GM12801 (cell line): ENCODE results near the gene BICRA.

Experiments used
- TF ChIP-seq, protein P1 (sequence below): IDR thresholded peaks from one replicate; pipeline ENCODE4 v1.5.1; 2011; ENCODE audit warnings: control low read depth; ENCODE audit not compliant: insufficient read length; ENCODE audit errors: extremely low read depth

BICRA gene

DNA sequence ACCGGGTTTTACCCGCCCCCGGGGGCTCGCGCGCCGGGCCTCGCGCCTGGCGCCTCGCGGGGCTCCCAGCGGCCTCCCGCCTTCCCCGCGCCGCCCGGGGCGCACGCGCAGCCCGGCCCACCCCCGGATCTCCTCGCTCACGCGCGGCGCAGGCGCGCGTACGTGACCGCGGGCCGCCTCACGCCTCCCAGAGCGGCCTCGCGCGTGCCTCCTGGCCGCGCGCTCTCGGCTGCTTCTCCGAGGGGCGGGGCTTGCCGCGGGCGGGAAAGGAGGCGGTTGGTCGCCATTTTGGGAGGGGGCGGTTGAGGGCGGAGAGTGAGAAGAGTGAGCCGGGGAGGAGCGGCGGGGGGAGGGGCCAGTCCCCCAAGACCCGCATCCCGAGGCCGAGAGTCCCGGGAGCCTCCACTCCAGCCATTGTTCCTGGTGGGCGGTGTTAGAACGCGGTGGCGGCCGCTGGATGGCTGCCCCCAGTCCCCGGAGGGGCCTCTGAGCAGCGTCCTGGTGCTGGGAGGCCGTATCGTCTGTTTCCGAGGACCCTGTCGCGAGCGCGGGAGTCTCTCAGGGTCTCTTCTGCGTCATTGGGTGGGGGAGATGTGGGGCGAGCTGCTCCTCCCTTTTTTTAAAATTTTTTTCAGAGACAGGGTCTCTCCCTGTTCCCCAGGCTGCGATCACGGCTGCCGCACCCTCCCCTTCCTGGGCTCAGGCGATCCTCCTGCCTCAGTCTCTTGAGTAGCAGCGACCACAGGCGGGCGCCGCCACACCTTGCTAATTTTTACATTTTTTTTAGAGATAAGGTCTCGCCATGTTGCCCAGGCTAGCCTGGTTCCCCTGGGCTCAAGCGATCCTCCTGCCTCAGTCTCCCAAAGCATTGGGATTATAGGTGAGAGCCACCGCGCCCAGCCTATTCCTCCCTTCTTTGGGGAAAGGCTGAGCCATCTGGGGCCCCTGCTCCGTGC is 35.6 kb upstream of the BICRA start, which contains the start of gene ZNF541:
ZNF541 (minus strand) TSS at position 78 of the 956 bp plus-strand sequence. CDS start 17,292 bp downstream, outside the sequence.
- TF ChIP-seq, protein P1, sequence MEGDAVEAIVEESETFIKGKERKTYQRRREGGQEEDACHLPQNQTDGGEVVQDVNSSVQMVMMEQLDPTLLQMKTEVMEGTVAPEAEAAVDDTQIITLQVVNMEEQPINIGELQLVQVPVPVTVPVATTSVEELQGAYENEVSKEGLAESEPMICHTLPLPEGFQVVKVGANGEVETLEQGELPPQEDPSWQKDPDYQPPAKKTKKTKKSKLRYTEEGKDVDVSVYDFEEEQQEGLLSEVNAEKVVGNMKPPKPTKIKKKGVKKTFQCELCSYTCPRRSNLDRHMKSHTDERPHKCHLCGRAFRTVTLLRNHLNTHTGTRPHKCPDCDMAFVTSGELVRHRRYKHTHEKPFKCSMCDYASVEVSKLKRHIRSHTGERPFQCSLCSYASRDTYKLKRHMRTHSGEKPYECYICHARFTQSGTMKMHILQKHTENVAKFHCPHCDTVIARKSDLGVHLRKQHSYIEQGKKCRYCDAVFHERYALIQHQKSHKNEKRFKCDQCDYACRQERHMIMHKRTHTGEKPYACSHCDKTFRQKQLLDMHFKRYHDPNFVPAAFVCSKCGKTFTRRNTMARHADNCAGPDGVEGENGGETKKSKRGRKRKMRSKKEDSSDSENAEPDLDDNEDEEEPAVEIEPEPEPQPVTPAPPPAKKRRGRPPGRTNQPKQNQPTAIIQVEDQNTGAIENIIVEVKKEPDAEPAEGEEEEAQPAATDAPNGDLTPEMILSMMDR = no peak

DNA sequence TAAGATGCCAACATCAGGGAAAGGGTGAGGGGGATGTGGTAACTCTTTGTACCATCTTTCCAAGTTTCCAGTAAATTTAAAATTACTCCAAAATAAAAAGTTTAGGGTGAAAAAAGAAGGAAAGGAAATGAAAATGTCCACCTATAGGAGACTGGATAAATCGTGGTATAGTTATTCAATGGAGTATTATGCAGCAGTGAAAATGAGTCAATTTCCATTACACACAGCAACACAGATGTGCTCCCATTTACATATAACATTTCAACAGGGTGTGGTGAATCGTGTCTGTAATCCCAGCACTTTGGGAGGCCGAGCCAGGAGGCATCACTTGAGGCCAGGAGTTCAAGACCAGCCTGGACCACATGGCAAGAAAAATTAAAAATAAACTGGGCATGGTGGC is 28.5 kb upstream of the BICRA start:
- TF ChIP-seq, protein P1 = no peak

DNA sequence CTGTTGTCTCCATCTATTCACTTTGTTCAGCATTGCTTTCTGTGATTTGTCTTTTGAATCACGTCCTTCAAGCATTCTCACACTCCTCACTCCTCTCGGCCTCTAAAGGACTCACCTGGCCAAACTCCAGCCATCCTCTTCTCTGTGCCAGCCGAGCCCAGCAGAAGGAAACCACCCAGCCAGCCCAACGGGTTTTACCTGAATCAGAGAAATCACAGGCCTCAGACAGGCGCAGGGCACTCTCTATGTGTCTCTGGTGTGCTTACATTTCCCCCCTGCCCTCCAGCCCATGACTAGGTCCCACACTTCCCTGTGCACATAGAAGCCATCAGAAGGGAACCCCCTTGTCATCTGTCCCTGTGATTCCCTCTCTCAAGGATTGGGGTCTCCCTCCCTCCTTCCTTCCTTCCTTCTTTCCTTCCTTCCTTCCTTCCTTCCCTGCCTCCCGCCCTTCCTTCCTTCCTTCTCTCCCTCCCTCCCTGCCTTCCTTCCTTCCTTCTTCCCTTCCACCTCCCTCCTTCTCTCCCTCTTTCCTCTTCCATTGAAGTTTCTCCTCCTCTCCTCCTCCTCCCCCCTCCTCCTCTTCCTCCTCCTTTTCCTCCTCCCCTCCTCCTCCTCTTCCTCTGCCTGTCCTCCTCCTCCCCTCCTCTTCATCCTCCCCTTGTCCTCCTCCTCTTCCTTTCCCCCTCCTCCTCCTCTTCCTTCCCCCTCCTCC is 27.2 kb upstream of the BICRA start:
- TF ChIP-seq, protein P1 = no peak

DNA sequence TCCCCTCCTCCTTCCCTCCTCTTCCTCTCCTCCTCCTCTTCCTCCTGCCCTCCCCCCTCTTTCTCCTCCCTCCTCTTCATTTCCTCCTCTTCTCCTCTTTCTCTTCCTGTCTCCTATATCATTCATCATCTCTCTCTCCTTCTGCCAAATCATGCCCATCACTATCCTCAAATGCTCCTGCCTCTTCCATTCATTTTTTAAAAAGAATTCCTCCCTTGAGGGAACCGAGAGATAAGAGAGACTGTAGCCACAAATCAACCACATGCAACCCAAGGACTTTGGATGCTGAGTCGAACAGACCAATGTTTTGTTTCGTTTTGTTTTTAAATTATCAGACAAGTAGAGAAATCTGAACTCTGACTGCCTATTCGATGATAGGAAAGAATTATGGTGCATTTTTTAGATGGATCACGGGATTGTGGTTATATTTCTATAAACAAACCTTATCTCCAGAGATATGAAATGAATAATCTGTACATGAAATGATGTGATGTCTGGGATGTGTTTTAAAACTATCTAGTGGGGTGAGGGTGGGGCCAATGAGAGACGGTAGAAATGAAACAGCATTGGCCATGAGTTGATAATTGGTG is 26.5 kb upstream of the BICRA start:
- TF ChIP-seq, protein P1 = no peak

DNA sequence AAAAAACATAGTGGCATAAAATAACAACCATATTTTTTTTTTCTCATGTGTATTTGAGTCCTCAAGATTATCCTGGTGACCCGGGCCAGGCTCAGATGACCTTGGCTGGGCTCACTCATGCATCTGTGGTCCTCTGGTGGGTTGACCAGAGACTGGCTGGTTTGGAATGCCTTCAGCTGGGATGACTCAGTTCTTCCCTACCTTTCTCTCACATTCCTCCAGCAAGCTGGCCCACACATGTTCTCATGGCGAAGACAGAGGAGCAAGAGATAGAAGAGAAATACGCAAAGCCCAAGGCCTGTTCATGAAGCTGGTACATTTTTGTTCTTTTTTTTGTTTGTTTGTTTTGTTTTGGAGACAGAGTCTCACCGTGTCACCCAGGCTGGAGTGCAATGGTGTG is 21.6 kb upstream of the BICRA start:
- TF ChIP-seq, protein P1 = no peak

DNA sequence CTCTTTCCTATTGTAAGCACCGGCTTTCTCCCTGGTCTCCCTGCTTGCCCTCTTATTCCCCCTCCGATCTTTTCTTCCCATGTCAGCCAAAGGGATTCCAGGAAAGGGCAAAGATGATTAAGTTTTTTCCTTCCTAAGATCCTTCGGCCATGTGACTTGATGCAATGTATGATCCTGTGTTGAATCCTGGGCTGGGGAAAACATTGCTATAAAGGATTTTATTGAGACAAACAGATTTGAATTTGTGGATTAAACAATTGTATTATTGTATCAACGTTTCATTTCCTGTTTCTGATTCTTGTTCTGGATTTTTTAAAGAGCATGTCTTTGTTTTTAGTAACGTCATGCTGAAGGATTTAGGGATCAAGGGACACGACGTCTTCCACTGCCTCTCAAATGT is 19.1 kb upstream of the BICRA start:
- TF ChIP-seq, protein P1 = no peak

DNA sequence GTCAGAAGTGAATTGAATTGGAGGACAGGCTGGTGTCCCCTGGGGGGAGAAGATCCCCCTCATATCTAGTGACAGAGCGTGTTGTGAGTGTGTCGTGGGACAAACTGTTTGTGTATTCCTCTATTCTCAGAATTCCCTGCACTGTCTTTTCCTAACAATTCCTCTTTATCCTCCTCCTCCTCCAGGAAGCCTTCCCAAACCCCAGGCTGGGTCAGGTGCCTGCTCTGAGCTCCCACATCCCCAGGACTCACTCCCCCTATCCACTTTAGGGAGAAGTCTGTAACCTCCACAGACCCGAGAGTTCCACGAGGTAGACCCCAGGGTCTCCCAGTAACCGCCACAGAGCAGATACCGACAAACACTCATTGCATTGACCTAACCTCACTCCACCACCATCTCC is 15.1 kb upstream of the BICRA start:
- TF ChIP-seq, protein P1 = no peak
